ENCODE results near the gene RAB25.

The RAB25 gene

DNA sequence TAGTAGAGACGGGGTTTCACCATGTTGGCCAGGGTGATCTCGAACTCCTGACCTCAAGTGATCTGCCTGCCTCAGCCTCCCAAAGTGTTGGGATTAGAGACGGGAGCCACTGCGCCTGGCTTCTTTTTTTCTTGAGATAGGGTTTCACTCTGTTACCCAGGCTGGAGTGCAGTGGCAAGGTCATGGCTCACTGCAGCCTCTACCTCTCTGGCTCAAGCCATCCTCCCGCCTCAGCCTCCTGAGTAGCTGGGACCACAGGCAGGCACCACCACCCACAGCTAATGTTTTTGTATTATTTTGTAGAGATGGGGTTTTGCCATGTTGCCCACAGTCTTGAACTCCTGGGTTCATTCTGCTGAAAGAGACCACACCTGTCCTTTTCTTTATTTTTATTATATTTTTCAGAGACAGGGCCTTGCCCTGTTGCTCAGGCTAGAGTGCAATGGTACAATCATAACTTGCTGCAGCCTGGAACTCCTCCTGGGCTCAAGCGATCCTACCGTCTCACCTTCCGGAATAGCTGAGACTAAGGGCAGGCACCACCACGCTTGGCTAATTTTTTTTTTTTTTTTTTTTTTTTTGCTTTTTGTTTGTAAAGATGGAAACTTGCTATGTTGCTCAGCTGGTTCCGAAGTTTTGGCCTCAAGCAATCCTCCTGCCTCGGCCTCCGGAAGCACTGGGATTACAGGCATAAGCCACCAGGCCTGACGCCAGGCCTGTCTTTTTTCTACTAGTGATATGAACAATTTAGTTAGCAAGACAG, 56.6 kb downstream of the RAB25 start:
- DNase-seq (ENCODE audit: low read depth in 2 of 2) = no peak

DNA sequence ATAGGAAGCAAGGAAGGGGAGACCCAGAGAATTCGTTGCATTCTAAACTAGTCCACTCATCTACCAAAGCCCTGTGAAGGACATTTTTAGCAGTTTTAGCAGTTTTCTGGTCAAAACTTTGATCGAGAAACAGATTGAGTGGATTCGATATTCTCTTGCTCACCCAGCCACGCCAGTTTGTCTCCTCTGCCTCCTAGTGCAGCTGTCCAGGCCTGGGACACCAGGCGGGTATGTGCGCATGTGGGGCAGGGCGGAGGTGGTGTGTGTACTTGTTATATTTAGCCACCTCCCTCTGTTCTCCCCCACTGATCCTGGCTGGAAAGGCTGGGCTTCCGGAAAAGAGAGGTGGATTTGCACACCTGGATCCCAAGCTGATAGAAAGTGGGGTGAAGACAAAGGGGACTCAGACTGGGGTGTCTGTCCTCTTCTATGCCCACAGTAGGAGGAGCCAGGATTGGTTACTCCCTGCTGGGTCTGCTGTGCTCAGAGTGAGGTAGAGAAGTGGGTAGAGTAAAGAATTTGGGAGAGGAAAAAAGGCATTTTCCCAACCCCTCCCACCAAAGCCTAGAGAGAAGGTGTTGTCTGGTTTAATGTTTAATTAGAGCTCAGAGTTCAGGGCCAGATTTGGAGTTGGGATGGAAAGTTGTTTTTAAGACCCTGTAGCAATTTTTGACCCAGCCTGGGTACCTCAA, 57.4 kb downstream of the RAB25 start:
- no peak for DNase-seq (ENCODE audit: low read depth in 2 of 2)

DNA sequence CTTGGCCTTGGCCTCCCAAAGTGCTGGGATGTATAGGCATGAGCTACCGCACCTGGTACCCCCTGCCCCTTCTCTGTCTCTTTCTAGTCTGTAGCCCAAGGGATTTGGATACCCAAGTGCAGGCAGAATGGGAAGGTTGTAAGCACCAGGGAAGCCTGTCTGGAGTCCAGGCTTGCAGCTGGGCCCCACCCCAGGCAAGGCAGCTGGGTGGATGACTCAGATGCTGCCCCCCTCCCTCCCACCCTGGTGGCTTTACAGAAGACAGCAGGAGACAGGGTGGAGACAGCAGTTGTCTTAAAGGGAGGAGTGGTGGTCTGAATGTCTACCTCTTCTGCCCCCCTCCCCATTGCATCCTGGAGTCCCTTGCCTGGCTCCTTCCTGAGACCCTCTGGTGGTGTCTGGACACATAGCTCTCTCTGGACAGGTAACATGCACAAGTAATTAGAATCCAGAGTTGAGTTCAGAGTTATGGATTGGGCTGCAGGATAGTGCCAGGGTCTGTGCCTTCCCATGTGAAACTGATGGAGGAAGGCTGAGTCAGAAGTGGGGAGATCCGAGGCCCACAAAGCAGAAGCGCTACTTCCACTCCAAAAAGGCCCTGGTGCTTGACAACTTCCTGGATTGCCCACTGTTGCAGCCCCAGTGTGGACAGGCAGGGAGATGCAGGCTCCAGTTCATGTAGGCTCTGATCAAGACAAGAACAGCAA, 58.7 kb downstream of the RAB25 start:
- no peak for DNase-seq (ENCODE audit: low read depth in 2 of 2)
